Measurements from ENCODE around the gene CCDC82. TPM values are rescaled to one million over a fixed set of nuclear protein-coding genes. Genes with fewer than 3 reads are reported as not detected.
"Not testable (repeated sequence)": the region's sequence is repeated elsewhere in the genome, so short reads cannot be mapped to it uniquely, and the experiment has no call there.

Gene CCDC82
- 10 to 100 TPM; 34.6 to 40.3 TPM for total RNA-seq

DNA sequence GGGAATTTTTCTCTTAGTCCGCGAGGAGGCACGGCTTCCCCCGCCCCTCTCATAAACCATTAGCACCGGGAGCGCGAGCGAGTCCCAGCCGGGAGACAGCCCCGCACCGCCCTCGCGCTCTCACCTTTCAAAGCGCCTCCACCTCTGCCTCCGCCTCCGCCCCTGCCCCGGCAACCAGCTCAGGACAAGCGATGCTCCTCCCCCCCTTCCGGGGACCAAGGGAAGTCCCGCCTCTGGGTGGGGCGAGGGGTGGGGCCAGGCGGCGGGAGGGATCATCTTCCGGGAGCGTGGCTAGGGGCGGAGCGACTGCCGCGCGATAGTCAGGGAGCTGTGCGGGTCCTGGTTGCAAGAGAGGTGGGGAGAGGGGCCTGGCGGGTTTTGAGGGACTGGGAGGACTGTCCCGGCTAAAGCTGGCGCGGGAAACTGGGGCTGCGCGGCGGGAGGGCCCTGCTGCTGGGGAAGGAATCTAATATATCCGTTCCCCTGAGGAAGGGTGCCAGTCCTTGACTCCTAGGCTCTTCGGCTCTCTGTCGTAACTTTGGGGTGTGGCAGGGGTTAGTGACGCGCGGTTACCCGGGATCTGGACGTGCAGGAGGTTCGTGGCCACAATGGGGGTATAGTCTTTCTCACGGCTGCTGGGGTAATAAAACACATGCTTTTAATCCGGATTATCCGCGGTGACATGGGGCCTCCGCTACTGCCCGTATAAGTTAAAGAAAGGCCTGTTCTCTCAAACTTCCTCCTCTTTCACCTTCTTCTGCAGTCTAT, at the start of gene CCDC82, which contains the start of gene JRKL:
Gene CCDC82 (minus strand): TSS at position 193 of the 768 bp plus-strand sequence. CDS start 5,165 bp downstream, outside the sequence.
Gene JRKL (plus strand): TSS at position 294 of the 768 bp plus-strand sequence. CDS start 637 bp downstream, outside the sequence.
- peak within 1 kb of the TSS; percentile 88 for H3K27ac Mint-ChIP-seq
- H3K27me3 Mint-ChIP-seq: no peaks in the 10 kb centered on the region
- peak; percentile 91 for ATAC-seq (ENCODE audit: low read depth)
- peak within 1 kb of the TSS; percentile 88 for H3K4me3 Mint-ChIP-seq
- H3K4me1 Mint-ChIP-seq: peaks cover 30% of the 10 kb centered on the region
- peaks cover 14% of the 10 kb centered on the region for H3K36me3 Mint-ChIP-seq
- POLR2A ChIA-PET: interaction anchor here (0.6 to 3.8 kb wide), 24 partner anchors 10 to 1323 kb away, joined by 3 to 55 read pairs (median 4); partner anchors contain the start of genes CEP57, FAM76B, MAML2 and SRSF8
- no peaks in the 10 kb centered on the region for H3K9me3 Mint-ChIP-seq
- peak; percentile 98 for DNase-seq

- H3K9me3 Mint-ChIP-seq; ATAC-seq (ENCODE audit: low read depth); H3K36me3 Mint-ChIP-seq; H3K27ac Mint-ChIP-seq; H3K4me3 Mint-ChIP-seq; DNase-seq; H3K4me1 Mint-ChIP-seq: not testable (repeated sequence)
- POLR2A ChIA-PET: interaction anchor here (0.5 kb wide), 1 partner anchor 27 kb away, joined by 3 read pairs; no protein-coding TSS in a partner anchor
- peaks cover 59% of the 10 kb centered on the region for H3K27me3 Mint-ChIP-seq
These were observed 42.9 kb upstream of the CCDC82 start for GRCh38 chr11:96432654-96433053.

DNA sequence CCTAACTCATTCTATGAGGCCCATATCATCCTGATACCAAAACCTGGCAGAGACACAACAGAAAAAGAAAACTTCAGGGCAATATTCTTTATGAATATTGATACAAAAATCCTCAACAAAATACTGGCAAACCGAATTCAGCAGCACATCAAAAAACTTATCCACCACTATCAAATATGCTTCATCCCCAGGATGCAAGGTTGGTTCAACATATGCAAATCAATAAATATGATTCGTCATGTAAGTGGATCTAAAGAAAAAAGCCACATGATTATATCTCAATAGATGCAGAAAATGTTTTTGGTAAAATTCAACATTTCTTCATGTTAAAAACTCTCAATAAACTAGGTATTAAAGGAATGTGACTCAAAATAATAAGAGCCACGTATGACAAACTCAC, 41.0 kb upstream of the CCDC82 start:
- DNase-seq (no peak), ATAC-seq (ENCODE audit: low read depth) (no peak)
- POLR2A ChIA-PET: no interaction called here
- Mint-ChIP-seq H3K9me3 (peaks cover 4% of the 10 kb centered on the region), H3K4me3 (no peak overlapping the region), H3K27ac (no peak overlapping the region), H3K36me3 (no peaks in the 10 kb centered on the region), H3K4me1 (peaks cover 6% of the 10 kb centered on the region), H3K27me3 (peaks cover 55% of the 10 kb centered on the region)

DNA sequence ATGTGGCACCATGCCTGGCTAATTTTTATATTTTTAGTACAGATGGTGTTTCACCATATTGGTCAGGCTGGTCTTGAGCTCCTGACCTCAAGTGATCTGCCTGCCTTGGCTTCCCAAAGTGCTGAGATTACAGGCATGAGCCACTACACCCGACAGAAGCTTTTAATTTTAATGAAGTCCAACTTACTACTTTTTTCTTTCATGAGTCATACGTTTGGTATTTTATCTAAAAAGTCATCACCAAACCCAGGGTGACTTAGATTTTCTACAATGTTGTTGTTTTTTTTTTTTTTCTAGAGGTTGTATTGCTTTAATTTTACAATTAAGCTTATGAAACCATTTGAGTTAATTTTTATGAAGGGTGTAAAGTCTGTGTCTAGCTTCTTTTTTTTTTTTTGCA, 35.0 kb upstream of the CCDC82 start:
- Mint-ChIP-seq H3K4me1 (peaks cover 6% of the 10 kb centered on the region), H3K36me3 (no peaks in the 10 kb centered on the region), H3K27ac (no peak overlapping the region), H3K27me3 (peaks cover 53% of the 10 kb centered on the region), H3K4me3 (no peak overlapping the region), H3K9me3 (no peaks in the 10 kb centered on the region)
- no peak for ATAC-seq (ENCODE audit: low read depth)
- POLR2A ChIA-PET: no interaction called here
- DNase-seq: no peak

DNA sequence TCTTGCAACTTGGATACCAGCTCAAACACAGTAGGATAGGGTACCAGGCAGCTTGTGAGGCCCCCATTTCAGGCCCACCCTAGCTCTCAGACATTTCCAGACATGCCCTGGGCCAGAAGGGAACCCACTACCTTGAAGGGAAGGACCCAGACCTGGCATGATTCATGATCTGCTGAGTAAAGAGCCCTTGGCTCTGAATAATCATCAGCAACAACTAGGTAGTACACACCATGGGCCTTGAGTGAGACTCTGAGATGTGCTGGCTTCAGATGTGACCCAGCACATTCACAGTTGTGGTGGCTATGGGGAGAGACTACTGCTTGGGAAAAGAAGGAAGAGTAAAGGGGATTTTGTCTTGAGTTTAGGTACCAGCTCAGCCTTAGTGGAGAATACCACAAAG, 23.7 kb upstream of the CCDC82 start:
- POLR2A ChIA-PET: no interaction called here
- H3K4me3 Mint-ChIP-seq: no peak overlapping the region
- DNase-seq (no peak), ATAC-seq (ENCODE audit: low read depth) (no peak)
- no peaks in the 10 kb centered on the region for H3K9me3 Mint-ChIP-seq
- no peaks in the 10 kb centered on the region for H3K36me3 Mint-ChIP-seq
- no peaks in the 10 kb centered on the region for H3K4me1 Mint-ChIP-seq
- H3K27me3 Mint-ChIP-seq: peaks cover 17% of the 10 kb centered on the region
- no peak overlapping the region for H3K27ac Mint-ChIP-seq

GRCh38 chr11:96412761-96413381, 23.2 kb upstream of the CCDC82 start:
- ATAC-seq (ENCODE audit: low read depth): no peak

GRCh38 chr11:96411412-96411811, 21.7 kb upstream of the CCDC82 start:
- H3K27ac Mint-ChIP-seq; H3K4me3 Mint-ChIP-seq; H3K27me3 Mint-ChIP-seq; H3K4me1 Mint-ChIP-seq; POLR2A ChIA-PET; H3K36me3 Mint-ChIP-seq; ATAC-seq (ENCODE audit: low read depth); DNase-seq; H3K9me3 Mint-ChIP-seq: not testable (repeated sequence)

More at GRCh38 chr11:96412761-96413381, 23.2 kb upstream of the CCDC82 start:
- Mint-ChIP-seq H3K9me3 (no peaks in the 10 kb centered on the region), H3K4me3 (no peak overlapping the region), H3K36me3 (no peaks in the 10 kb centered on the region), H3K4me1 (no peaks in the 10 kb centered on the region), H3K27me3 (peaks cover 11% of the 10 kb centered on the region), H3K27ac (no peak overlapping the region)
- POLR2A ChIA-PET: no interaction called here
- DNase-seq: no peak

DNA sequence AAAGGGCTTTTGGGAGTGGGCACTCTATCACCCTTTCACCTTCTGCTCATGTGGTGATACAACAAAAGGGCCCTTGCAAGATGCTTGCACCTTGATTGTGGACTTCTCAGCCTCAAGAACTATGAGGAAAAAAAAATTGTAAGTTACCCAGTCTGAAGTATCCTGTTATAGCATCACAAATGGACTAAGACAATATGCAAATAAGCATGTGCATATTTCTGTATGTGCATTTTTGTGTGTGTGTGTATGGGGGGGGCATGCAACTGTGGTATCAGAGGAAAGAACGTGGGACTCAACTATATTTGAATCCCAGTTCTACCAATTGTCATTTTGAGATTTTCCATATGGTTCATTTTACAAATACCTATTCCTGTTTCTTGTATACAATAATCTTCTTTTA, 11.0 kb upstream of the CCDC82 start:
- no peaks in the 10 kb centered on the region for H3K36me3 Mint-ChIP-seq
- H3K27me3 Mint-ChIP-seq: peaks cover 12% of the 10 kb centered on the region
- H3K4me3 Mint-ChIP-seq: no peak overlapping the region
- POLR2A ChIA-PET: no interaction called here
- no peak for DNase-seq
- no peak for ATAC-seq (ENCODE audit: low read depth)
- peaks cover 10% of the 10 kb centered on the region for H3K4me1 Mint-ChIP-seq
- no peaks in the 10 kb centered on the region for H3K9me3 Mint-ChIP-seq
- no peak overlapping the region for H3K27ac Mint-ChIP-seq

DNA sequence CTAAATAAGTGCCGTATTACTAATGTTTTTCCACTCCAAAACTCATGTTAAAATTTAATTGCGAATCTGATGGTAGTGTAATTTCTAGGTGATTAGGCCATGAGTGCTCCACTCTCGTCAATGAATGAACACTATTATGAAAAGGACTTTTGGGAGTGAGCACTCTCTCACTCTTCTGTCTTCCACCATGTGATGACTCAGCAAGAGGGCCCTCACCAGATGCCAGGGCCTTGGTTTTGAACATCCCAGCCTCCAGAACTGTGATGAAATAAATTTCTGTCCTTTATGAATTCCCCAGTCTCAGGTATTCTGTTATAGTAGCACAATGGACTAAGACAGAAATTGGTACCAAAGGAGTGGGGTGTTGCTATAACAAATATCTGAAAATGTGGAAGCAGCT, 8.2 kb upstream of the CCDC82 start:
- no peak for DNase-seq
- Mint-ChIP-seq H3K27me3 (peaks cover 2% of the 10 kb centered on the region), H3K36me3 (no peaks in the 10 kb centered on the region), H3K4me1 (peaks cover 12% of the 10 kb centered on the region), H3K9me3 (no peaks in the 10 kb centered on the region), H3K4me3 (no peak overlapping the region), H3K27ac (no peak overlapping the region)
- ATAC-seq (ENCODE audit: low read depth): no peak
- POLR2A ChIA-PET: no interaction called here

- Mint-ChIP-seq H3K4me3 (no peak overlapping the region), H3K4me1 (peaks cover 14% of the 10 kb centered on the region), H3K9me3 (no peaks in the 10 kb centered on the region), H3K36me3 (peaks cover 2% of the 10 kb centered on the region), H3K27me3 (peaks cover under 1% of the 10 kb centered on the region), H3K27ac (no peak overlapping the region)
- DNase-seq: no peak
- no peak for ATAC-seq (ENCODE audit: low read depth)
- POLR2A ChIA-PET: no interaction called here
These were observed 6.9 kb upstream of the CCDC82 start for GRCh38 chr11:96396637-96397036.

GRCh38 chr11:96394773-96395172, 5.1 kb upstream of the CCDC82 start:
- DNase-seq (no peak), ATAC-seq (ENCODE audit: low read depth) (no peak)
- H3K9me3 Mint-ChIP-seq: no peaks in the 10 kb centered on the region
- no peaks in the 10 kb centered on the region for H3K27me3 Mint-ChIP-seq
- H3K27ac Mint-ChIP-seq: no peak overlapping the region
- peaks cover 11% of the 10 kb centered on the region for H3K36me3 Mint-ChIP-seq
- POLR2A ChIA-PET: interaction anchor here (0.7 kb wide), 1 partner anchor 1134 kb away, joined by 4 read pairs; no protein-coding TSS in a partner anchor
- peaks cover 23% of the 10 kb centered on the region for H3K4me1 Mint-ChIP-seq
- no peak overlapping the region for H3K4me3 Mint-ChIP-seq

GRCh38 chr11:96393753-96394348, 4.1 kb upstream of the CCDC82 start:
- ATAC-seq (ENCODE audit: low read depth) (no peak), DNase-seq (no peak)
- Mint-ChIP-seq H3K4me1 (peaks cover 23% of the 10 kb centered on the region), H3K36me3 (peaks cover 11% of the 10 kb centered on the region), H3K4me3 (no peak overlapping the region), H3K27ac (no peak overlapping the region), H3K27me3 (no peaks in the 10 kb centered on the region), H3K9me3 (no peaks in the 10 kb centered on the region)
- POLR2A ChIA-PET: interaction anchor here (0.7 kb wide), 1 partner anchor 34 kb away, joined by 3 read pairs; no protein-coding TSS in a partner anchor

GRCh38 chr11:96391698-96392307, 2.1 kb upstream of the CCDC82 start:
- Mint-ChIP-seq H3K27me3 (no peaks in the 10 kb centered on the region), H3K4me3 (peak overlapping the region; percentile 88), H3K27ac (no peak overlapping the region), H3K9me3 (no peaks in the 10 kb centered on the region), H3K36me3 (peaks cover 11% of the 10 kb centered on the region), H3K4me1 (peaks cover 32% of the 10 kb centered on the region)
- POLR2A ChIA-PET: interaction anchor here (0.6 kb wide), 1 partner anchor 509 kb away, joined by 3 read pairs; no protein-coding TSS in a partner anchor
- ATAC-seq (ENCODE audit: low read depth): no peak
- no peak for DNase-seq
